Osteoblast (primary cell): Measurements from ENCODE around the gene ABO. TPM values are rescaled to one million over a fixed set of nuclear protein-coding genes. Genes with fewer than 3 reads are reported as not detected.

Experiments
- DNase-seq: peaks from one replicate; pipeline ENCODE4 v3.0.0; 2011; ENCODE audit warnings: low spot score, mixed read lengths; ENCODE audit not compliant: insufficient read length; ENCODE audit errors: missing footprints
- H2AFZ ChIP-seq: 2 replicates; pipeline ENCODE4 v1.6.0; 2011; ENCODE audit warnings: mild to moderate bottlenecking, low read length
- H3K27ac ChIP-seq: 2 replicates; pipeline ENCODE4 v1.5.1; 2011; ENCODE audit warnings: mild to moderate bottlenecking, low read depth, low read length, moderate library complexity
- H3K27me3 ChIP-seq: 2 replicates; pipeline ENCODE4 v1.6.0; 2012; ENCODE audit warnings: mild to moderate bottlenecking, control low read depth, inconsistent platforms, low read length, moderate library complexity; ENCODE audit not compliant: insufficient read depth
- H3K36me3 ChIP-seq: 2 replicates; pipeline ENCODE4 v1.5.1; 2011; ENCODE audit warnings: mild to moderate bottlenecking, low read length, control low read depth, moderate library complexity; ENCODE audit not compliant: insufficient read depth
- H3K4me1 ChIP-seq: 2 replicates; pipeline ENCODE4 v1.5.1; 2011; ENCODE audit warnings: mild to moderate bottlenecking, low read length, control low read depth, moderate library complexity; ENCODE audit not compliant: insufficient read depth
- H3K4me2 ChIP-seq: 2 replicates; pipeline ENCODE4 v1.6.0; 2011; ENCODE audit warnings: mild to moderate bottlenecking, low read length; ENCODE audit not compliant: insufficient read depth
- H3K4me3 ChIP-seq: fragments of 200-600 bp; sonication (generic); 3 replicates; pipeline ENCODE4 v1.5.1; 2012; ENCODE audit warnings: mild to moderate bottlenecking, low read length, inconsistent platforms; ENCODE audit not compliant: insufficient read depth
- H3K79me2 ChIP-seq: 2 replicates; pipeline ENCODE4 v1.6.0; 2012; ENCODE audit warnings: mild to moderate bottlenecking, low read length, control low read depth, inconsistent platforms; ENCODE audit not compliant: insufficient read depth
- H3K9me3 ChIP-seq: 2 replicates; pipeline ENCODE4 v1.5.1; 2011; ENCODE audit warnings: low read depth, low read length, control low read depth
- H4K20me1 ChIP-seq: 2 replicates; pipeline ENCODE4 v1.6.0; 2012; ENCODE audit warnings: mild to moderate bottlenecking, low read length, control low read depth; ENCODE audit not compliant: insufficient read depth
- total RNA-seq: library from RNA; depleted of rRNA; stranded (reverse); fragments of >200 nt; gene quantifications from 2 replicates; pipeline ENCODE4 v1.2.3, GENCODE V29; 2012
- TF ChIP-seq, protein P1 (sequence below): IDR thresholded peaks from 2 replicates; pipeline ENCODE4 v1.5.1; 2011; ENCODE audit warnings: mild to moderate bottlenecking, low read depth, low read length, moderate library complexity; ENCODE audit errors: extremely low read depth

Gene ABO
- total RNA-seq, 1 donor: not detected

DNA sequence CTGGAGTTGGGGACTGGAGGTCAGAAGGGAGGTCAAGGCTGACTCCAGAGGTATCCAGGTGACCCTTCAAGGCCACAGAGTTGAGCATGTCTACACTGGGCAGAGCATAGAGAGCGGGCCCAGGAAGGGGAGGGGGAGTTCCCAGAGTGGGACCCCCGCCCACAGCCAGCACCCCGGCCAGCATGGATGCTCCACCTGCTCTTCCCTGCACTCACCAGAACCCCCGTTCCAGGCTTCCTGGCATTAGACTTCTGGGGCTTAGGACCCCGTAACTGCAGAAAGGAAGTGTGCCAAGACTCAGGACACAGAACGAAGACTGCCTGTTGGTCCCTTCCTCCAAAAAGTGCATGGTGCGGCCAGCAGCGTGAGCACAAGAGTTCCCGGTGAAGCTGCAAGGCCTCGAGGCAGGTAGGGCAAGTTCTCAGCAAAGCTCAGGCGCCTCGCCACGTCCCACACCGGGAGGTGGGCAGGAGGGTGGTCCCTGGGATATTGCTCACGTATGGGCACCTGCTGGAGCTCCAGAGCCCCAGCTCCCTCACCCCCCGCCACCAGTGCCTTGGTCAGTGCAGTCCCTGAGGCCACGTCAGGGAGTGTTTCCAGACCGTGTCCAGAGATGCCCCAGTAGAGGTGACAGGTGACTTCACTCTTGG lies 13.8 kb downstream of the ABO start:
- Histone ChIP-seq H2AFZ (no peak overlapping the region), H3K9me3 (no peaks in the 10 kb centered on the region), H3K27ac (no peak overlapping the region), H3K4me1 (no peaks in the 10 kb centered on the region), H3K27me3 (peaks cover 5% of the 10 kb centered on the region), H4K20me1 (no peaks in the 10 kb centered on the region), H3K36me3 (no peaks in the 10 kb centered on the region), H3K4me3 (no peak overlapping the region), H3K79me2 (no peaks in the 10 kb centered on the region), H3K4me2 (no peak overlapping the region)
- no peak for DNase-seq
- TF ChIP-seq, protein P1, sequence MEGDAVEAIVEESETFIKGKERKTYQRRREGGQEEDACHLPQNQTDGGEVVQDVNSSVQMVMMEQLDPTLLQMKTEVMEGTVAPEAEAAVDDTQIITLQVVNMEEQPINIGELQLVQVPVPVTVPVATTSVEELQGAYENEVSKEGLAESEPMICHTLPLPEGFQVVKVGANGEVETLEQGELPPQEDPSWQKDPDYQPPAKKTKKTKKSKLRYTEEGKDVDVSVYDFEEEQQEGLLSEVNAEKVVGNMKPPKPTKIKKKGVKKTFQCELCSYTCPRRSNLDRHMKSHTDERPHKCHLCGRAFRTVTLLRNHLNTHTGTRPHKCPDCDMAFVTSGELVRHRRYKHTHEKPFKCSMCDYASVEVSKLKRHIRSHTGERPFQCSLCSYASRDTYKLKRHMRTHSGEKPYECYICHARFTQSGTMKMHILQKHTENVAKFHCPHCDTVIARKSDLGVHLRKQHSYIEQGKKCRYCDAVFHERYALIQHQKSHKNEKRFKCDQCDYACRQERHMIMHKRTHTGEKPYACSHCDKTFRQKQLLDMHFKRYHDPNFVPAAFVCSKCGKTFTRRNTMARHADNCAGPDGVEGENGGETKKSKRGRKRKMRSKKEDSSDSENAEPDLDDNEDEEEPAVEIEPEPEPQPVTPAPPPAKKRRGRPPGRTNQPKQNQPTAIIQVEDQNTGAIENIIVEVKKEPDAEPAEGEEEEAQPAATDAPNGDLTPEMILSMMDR: no peak

DNA sequence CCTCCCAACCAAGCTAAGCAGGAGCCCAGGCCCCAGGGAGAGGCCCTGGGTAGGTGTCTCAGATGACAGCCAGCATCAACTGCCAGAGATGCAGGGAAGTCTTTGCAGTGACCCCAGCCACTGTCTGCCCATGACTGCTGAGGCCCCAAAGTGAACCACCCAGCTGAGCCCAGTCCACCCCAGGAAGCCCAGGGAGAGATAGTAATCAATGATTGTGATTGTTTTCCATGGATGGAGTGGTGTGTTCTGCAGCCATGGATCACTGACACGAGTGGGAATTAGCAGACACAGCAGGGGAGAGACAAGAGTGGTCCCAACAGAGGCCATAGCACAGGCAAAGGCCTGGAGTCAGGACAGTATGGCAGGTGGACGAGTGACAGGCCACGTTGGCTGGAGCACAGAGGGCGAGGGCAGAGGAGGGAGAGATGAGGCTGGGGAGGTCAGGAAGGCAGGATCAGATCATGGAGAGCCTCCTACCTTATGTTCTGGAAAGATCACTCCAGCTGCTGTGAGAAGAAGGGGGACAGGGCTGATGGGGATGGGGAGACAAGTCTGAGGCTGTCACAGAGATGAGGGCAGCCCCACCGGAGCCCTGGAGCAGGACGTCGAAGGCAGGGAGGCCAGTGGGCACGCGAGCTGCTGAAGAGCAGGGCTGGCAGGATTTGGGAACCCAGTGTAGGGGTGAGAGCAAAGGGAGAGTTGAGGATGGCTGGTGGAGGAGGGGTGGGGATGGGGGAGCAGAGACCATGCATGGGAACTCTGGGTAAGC lies 14.5 kb downstream of the ABO start:
- TF ChIP-seq, protein P1: no peak
- peaks cover 5% of the 10 kb centered on the region for H3K27me3 ChIP-seq
- H4K20me1 ChIP-seq: no peaks in the 10 kb centered on the region
- no peak overlapping the region for H3K4me3 ChIP-seq
- H3K79me2 ChIP-seq: no peaks in the 10 kb centered on the region
- no peak overlapping the region for H3K27ac ChIP-seq
- no peak overlapping the region for H2AFZ ChIP-seq
- H3K4me2 ChIP-seq: no peak overlapping the region
- DNase-seq: peak; percentile 44
- H3K36me3 ChIP-seq: no peaks in the 10 kb centered on the region
- H3K9me3 ChIP-seq: no peaks in the 10 kb centered on the region
- H3K4me1 ChIP-seq: no peaks in the 10 kb centered on the region

DNA sequence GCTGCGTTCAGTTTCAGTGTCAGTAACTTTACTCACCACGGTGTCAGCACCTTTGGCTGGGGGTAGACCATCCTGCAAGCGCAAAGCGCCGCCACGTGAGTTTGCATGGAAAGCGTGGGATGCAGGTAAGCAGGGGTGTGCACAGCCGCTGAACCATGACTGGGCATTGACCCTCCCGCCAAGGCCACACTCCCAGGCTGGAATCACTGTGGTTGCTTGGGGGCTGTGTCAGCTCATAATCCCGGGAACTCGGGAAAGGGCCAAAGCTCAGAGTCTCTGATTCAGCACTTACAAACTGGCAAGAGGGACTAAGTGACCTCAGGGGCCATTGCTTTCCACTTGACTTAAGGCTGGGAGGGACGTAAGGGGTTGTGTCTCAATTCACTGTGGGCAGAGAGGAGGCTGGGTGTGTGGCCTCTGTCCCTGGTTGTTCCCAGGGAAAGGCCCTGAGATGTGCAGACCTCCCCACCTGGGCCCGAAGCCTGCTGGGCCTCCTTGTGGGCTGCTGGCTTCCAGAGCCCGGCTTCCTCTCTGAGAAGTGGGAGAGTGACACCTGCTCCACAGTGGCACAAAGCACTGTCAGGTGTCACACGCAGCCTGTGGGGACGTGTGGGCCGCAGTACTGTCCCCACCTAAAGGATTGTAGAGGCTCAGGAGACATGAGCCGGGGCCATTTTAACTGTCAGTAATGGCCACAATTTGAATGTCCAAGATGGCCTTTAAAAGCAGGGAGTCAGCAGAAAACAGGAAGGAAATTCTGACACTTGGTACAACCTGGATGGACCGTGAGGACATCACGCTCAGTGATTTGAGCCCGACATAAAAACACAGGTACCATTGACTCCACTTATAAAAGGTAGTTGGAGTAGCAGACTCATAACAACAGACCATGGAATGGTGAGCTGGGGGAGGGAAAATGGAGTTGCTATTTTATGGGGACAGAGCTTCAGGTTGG lies 16.7 kb downstream of the ABO start:
- Histone ChIP-seq H3K27ac (no peak overlapping the region), H4K20me1 (no peaks in the 10 kb centered on the region), H3K4me1 (no peaks in the 10 kb centered on the region), H3K79me2 (no peaks in the 10 kb centered on the region), H3K27me3 (peaks cover 5% of the 10 kb centered on the region), H3K36me3 (no peaks in the 10 kb centered on the region), H3K4me3 (no peak overlapping the region), H3K4me2 (no peak overlapping the region), H2AFZ (no peak overlapping the region), H3K9me3 (no peaks in the 10 kb centered on the region)
- DNase-seq: peak; percentile 61
- TF ChIP-seq, protein P1: no peak
